Stimulated activated CD8-positive, alpha-beta memory T cell treated with anti-CD3 and anti-CD28 coated beads, Interleukin-12 subunit alpha, Interleukin-12 subunit beta, amount 100 ng/mL, for 24 hours (primary cell): ENCODE data around the gene KDELR1.

Experiments
- DNase-seq: peaks from one replicate; pipeline ENCODE4 v3.0.0-alpha.2; 2020; ENCODE audit errors: extremely low read depth

KDELR1 gene

DNA sequence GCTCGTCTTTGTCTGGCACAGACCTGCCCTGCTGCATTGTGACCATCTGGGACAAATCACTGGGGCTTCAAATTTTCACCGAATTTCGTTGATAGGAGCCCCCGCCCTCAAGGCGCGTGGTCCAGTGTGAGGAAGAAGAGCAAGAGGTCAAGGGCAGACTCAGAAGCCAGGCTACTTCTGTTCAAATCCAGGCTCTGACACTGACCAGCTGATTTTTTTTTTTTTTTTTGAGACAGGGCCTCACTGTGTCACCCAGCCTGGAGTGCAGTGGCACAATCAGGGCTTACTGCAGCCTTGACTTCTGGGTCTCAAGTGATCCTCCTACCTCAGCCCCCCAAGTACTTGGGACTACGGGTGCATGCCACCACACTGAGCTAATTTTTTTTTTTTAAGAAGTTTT lies 20.0 kb downstream of the KDELR1 start:
- no peak for DNase-seq

DNA sequence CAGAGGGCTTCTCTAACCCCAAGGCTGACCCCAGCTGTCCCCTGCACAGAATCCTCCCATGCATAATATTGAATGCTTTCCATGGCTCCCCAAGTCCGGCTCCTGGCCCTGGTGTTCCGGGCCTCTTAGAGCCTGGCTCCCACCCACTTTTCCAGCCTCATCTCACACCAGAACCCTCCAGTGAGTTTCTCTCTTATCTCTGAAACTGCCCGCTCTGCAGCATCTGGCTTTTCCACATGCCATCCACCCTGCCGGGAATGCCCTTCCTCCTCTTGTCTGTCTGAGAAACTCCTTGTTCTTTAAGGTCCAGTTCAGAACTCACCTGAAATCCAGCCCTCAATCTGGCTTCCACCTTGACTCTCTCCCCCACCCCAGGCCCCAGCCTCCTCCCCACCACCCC lies 20.4 kb downstream of the KDELR1 start:
- no peak for DNase-seq

DNA sequence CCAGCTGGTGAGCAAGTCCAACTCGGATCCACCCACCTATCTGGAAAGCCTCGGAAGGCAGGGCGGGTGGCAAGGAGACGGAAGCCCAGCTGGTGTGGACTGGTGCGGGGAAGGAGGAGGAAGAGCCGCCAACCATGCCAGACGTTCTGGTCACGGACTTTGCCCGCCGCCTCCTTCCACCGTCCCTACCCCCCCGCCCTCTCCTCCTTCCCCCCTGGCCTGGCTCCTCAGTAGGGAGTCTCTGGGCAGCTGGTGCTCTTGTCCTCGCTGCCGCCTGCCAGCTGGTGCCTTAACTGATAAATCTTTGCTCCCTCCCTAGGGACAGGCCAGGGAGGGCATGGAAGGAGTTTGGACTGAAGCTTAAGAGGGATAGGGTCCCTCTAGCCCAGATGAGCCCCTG lies 22.4 kb downstream of the KDELR1 start:
- DNase-seq = no peak

DNA sequence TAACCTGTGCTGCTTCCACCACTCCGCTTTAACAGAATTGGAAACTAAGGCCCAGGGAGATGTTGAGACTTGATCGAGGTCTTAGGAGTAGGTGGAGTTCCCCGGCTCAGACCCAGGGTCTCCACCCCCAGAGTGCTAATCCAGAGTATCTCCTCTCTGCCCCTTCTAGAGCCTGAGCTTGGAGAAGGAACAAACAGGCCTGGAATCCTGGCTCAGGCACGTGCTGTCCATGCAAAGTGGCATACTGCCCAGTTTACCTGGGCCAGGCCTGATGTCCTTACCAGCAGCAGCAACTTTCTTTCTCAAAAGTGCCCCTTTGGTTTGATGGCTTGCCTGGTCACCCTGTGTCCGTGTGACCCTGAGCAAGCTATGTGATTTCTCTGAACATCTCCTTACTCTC lies 23.5 kb downstream of the KDELR1 start:
- no peak for DNase-seq

DNA sequence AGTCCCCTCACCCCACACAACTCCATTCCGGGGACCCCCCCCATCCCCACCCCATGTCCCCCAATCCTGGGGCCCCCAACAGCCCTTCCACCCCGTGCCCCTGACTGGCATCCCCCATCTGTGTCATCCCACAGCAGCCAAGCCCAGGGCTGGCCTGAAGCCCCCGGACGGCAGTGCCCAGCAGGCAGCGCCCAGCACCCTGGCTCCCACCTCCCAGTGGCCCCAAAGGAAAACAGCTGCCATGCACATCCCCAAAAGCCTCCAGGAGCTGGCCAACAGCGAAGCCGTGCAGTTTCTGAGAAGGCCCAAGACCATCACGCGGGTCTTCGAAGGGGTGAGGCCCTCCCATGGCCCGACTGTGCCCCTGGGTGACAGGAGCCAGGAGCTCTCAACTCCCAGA lies 25.7 kb downstream of the KDELR1 start:
- DNase-seq = no peak

DNA sequence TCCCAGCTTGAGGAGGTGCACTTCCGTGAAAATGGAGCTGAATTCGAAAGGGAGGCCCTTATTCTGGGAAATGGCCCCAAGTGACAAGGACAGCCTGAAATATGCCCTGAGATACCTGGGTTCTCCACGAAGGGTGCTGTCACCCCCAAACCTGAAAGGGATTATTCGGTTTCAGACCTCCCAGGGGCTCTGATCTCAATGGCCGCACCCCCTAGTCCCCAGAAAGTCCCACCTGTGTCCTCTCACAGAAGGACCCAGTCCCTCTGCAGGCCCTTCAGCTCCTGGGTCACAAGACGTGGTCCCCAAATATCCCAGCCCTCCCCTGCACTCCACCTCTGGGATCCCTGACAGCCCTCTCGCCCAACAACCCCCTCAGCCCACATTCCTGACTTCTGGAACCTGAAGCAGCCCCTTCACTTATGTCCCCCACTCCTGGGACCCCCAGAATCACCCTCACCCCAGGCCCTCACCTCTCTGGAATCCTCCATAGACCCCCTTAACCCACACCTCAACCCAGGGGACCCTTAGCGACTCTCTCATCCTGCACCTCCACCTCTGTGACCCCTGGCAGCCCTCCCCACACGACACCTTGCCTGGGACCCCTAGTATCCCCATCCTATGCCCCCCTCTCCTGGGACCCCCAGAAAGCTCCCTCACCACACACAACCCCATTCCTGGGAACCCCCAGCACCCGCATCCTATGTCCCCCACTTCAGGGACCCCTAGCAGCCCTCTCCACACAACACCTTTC lies 26.6 kb downstream of the KDELR1 start:
- DNase-seq = no peak

DNA sequence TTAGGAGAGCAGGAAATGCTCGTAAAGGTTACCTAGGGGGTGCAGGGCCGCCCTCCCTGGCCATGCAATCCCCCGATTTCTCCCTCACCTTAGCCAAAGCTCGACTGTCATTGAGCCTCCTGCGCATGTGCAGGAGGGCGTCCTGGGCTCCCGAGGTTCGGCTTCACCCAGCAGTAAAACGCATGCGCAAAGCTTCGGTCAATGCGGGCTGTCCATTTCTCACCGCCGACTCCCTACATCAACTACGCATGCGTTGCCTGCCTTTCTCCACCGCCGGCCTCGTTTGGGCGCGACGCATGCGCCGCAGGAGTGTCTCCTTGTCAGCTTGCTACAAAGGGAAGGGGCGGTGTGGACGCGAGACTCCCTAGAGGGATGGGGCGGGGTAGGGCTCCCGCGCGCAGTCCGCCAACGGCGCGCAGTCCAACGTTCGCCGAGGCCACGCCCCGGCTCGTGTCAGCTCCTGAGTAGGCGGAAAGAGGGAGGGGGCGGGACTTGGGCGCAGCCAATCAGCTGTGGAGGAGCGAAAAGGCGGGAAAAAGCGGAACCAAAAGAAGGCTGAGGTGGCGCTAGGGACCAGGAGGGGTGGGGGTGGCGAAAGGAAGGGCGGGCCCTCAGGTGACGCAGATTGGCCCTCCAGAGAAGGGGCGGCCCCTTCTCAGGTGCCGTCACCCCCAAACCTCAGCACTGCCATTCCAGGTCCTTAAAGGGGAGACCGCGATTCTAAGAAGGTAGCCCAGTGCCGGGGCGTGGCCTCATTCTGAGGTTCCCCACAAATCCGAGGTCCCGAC lies 27.3 kb downstream of the KDELR1 start, which contains the start of the genes SYNGR4 and TMEM143:
Gene SYNGR4, plus strand, starts transcription at position 558 of the 788 bp plus-strand sequence. CDS start 1,476 bp downstream, outside the sequence.
Gene TMEM143, minus strand, starts transcription at position 131 of the 788 bp plus-strand sequence. Its CDS starts 20 bp downstream, at position 111.
- DNase-seq = peak; percentile 96

DNA sequence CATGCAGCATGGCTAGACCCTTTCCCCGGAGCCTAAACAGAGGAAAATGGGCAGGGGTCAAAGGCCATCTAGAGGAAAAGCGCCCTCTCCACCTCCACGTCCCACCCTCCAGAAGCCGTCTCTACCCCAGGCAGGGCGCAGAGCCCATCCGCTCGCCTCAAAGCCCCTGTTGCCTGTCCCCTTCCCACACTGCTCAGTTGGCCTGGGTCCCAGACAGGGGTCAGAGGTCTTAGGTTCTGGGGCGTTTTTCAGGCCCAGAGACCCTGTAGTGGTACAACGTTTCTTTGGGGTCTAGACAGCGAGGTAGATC lies 27.9 kb downstream of the KDELR1 start:
- no peak for DNase-seq

DNA sequence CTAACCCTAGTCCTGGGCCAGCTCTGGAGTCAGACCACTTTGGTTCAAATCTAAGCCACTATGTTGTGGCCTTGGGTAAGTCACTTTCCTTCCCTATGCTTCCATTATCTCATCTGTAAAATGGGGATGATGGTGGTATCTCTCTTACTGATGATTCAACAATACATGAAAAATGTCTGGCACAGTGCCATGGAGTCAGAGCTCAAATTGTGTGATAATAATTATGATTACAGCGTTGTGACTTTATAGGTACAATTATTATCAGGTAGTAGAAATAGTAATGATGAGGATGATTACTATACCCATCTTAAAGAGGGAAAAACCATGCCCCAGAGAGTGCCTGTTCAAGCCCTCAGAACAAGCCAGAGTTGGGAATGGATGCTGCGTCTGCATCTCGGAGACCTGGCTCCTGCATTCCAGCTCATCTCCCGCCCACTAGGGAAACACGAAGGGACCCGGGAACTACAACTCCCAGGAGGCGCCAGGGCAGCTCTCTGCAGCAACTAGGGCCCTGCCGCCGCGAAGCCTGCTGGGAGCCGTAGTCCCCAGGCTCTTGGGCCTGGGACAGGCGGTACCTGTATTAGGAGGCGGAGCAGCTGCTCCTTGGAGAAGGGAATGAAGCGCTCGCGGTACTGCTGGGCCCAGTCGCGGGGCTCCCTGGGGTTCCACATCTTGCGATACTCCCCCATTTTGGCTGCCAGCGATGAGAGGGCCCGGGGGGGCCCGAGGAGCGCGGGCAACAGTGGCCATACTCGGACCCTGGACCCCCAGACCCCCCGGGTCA lies 28.4 kb downstream of the KDELR1 start:
- peak; percentile 81 for DNase-seq

DNA sequence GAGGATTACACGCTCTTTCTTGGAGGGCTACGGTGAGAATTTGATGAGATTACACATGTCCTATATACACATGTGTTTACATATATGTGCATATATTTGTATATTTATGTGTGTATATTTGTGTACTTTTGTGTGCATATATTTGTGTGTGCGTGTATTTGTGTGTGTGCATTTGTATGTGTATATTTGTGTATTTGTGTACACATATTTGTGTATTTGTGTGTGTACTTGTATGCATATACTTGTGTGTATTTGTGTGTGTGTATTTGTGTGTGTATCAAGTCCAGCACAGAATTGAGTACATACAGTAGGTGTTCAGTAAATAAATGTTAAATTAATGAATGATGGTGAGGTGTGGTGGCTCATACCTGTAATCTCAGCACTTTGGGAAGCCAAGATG lies 29.4 kb downstream of the KDELR1 start:
- no peak for DNase-seq

DNA sequence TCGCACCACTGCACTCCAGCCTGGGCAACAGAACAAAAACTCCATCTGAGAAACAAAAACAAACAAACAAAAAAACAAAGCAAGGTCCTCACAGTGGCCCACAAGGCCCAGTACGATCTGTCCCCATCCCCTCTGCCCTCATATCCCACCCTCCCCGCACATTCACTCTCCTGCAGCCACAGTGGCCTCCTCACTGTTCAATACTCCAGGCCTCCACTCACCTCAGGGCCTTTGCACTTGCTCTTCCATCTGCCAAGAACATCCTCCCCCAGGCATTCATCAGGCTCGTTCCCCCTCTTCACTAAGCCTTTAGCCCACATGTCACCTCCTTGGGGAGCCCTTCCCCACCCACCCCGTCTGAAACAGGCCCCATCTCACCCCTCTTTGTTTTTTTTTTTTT lies 32.2 kb downstream of the KDELR1 start:
- DNase-seq = no peak

DNA sequence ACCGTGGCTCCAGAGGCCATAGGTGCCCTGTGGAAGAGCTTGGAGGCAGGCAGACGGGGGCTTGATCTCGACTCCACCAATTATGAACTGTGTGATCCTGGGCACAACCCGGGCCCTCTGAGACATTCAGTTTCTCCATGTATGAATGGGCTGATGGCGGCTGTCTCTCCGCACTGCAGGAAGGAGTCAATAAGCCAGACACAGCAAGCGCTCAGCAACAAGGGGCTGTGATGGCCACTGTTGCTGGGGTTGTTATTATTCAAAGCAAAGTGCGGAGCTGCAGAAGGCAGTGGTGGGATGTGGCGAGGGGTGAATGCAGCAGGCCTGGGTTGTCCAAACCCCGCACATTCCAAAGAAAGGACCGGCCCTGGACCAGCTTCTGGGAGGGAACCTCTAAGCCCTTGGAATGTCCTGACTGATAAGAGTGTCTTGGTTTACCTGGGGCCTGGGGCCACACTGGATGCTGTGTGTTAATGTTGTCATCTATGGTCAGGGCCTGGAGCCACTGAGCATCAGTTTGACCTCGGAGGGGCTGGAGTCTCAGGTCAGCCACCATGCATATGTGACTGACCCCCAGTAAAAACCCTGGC lies 35.9 kb downstream of the KDELR1 start:
- no peak for DNase-seq

DNA sequence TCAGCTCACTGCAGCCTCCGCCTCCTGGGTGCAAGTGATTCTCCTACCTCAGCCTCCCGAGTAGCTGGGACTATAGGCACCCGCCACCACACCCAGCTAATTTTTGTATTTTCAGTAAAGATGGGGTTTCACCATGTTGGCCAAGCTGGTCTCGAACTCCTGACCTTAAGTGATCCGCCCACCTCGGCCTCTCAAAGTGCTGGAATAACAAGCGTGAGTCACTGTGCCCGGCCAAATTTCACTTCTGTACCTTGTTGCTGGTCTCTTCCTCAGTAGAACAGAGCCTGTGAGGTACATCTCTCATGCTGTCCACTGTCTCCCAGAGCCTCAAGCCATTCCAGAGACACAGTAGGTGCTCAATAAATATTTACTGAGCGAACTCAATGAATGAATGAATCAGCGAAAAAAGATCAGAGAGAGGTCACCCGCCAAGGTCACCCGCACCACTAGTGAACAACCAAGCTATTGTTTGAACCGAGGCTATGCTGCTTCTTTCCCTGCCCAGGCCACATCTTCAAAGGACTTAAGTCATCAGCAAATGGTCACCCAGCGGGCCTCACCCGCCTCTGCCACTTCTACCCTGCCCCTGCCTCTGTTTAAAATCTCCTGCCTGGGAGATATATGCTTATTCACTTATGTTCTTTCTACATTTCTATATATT lies 36.9 kb downstream of the KDELR1 start:
- DNase-seq = no peak

DNA sequence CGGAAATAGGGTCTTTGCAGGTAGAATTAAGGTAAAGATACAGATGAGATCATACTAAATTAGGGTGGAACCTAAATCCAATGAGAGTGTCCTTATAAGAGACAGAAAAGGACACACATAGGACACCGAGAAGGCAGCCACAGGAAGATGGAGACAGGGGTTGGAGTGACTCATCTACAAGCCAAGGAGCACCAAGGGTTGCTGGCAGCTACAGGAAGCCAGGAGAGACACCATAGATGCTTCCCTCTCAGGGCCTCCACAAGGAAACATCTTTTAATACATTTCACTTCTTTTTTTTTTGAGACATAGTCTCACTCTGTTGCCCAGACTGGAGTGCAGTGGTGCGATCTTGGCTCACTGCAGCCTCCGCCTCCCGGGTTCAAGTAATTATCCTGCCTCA lies 37.7 kb downstream of the KDELR1 start:
- no peak for DNase-seq

DNA sequence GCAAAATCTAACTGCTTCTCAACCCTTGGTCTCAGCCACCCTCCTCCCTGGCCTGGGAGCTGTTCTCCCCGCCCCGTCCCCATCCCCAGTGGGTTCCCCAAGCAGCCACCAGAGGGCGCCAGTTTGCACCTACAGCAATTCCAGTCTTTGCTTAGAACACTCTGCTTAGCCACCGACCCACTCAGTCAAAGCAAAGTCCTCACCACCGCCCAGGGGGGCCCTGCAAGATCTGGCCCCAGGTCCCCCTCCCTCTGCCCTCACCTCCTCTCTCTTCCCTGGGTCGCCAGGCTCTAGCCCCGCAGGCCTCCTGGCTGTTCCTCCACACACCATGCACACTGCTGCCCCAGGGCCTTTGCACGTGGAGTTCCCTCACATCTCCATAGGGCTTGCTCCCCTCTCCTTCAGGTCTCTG lies 40.0 kb downstream of the KDELR1 start:
- no peak for DNase-seq

DNA sequence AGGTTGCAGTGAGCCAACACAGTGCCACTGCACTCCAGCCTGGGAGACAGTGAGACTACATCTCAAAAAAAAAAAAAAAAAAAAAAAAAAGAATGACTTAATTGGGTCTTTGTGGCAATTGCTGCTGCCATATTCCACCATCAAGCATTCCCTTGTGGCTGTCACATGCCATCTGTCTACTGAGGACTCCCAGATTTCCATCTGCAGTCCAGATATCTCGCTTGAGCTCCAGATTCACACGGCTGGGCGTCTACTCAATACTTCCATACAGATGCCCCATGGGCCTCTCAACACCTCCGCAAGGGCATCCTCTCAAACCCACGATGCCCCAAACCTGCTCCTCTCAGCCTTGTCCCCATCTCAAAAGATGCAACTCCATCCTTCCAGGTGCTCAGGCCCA lies 40.5 kb downstream of the KDELR1 start:
- DNase-seq = no peak

DNA sequence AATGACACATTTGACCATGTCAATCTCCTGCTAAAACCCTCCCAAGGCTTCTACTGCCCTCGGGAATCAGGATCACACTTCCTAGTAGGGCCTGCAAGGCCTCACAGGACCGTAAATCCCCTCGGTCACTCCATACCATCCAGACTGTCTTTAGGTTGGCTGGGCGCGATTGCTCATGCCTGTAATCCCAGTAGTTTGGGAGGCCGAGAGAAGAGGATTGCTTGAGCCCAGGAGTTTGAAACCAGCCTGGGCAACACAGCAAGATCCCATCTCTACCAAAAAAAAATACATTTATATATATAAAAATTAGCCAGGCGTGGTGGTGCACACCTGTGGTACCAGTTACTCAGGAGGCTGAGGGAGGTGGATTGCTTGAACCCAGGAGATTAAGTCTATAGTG lies 42.6 kb downstream of the KDELR1 start:
- no peak for DNase-seq

DNA sequence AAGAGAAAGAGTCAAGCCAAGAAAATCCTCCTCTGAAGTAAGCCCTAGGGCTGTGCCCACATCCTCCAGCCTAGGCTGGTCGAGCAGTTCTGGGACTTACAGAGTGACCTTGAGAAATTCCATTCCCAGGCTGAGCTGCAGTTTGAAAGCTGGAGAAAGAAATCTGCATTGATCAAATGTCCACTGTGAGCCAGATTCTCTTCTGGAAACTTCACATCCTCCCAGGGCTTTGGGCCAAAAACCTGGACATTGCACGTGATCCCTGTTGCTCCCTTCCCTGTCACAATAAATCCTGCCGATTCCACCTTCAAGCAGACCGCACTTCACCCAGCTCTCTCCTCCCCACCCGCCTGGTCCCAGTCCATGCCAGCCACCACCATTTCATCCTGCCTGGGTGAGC lies 43.3 kb downstream of the KDELR1 start:
- no peak for DNase-seq

DNA sequence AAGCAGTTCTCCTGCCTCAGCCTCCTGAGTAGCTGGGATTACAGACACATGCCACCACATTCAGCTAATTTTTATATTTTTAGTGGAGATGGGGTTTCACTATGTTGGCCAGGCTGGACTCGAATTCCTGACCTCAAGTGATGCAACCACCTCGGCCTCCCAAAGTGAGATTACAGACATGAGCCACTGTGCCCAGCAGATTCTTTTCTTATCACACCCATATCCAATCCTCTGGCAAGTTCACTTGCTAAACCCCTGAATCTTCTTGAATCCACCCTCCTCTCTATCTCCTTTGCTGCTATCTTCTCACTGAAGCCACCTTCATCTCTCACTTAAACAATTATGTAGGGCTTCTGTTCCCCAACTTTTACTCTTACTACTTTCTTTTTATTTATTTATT lies 45.2 kb downstream of the KDELR1 start:
- DNase-seq = no peak

DNA sequence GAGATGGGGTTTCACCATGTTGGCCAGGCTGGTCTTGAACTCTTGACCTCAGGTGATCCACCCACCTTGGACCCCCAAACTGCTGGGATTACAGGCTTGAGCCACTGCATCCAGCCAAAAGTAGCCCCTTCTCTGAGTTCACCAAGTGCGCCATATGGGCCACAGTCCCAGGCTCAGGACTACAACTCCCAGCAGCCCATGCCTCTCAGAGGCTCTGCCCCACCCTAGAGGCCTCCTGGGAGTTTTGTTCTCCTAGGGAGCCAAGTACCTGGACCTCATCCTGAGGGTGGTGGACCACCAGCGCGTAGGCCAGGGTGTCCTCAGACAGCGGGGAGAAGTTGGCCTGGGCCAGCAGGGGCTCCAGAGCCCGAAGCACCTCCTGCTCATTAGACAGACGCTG lies 46.5 kb downstream of the KDELR1 start:
- DNase-seq = no peak

DNA sequence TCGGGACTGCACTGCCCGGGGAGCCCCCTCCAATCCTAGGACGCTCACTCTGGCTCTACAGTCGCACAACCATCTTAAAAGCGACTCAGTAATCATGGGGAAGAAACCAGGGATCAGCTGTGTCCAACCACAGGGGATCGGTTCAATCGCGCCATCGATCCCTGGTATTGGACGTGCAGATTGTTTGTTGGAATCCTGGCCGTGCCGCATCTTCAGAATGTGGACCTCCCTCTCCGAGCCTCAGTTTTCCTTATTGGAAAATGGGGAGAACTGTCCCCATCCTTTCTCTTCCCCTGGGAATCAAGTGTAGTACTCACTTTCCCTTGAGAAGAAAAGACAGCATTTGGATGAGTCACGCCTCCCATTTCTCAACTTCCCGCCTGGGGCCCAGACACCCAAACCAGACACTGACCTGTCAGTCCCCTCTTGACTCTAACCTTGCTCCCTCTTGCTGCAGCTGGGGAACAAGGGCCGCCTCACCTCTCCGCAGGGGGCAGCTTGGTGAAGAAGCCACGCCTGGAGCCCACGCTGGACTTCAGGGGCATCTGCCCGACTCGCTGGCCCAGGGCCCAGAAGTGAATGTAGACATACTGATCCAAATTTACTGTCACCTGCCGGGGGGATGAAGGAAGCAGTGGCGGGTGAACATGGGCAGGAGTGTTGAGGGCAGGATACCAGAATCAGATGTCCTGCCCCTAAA lies 48.4 kb downstream of the KDELR1 start:
- DNase-seq = no peak
